ENCODE results near the gene TPPP2.

TPPP2 gene

GRCh38 chr14:21058903-21059302, 28.9 kb downstream of the TPPP2 start:
- ATAC-seq = no peak
- no peak for TF ChIP-seq ZC3H10 (CRISPR knock-in tag; IDR thresholded peaks at IDR 0.05)
- TF ChIP-seq CSDC2 (CRISPR knock-in tag; IDR thresholded peaks at IDR 0.05) = no peak
- no peak for TF ChIP-seq ISL1 (CRISPR knock-in tag; IDR thresholded peaks at IDR 0.05)
- TF ChIP-seq, protein P1, sequence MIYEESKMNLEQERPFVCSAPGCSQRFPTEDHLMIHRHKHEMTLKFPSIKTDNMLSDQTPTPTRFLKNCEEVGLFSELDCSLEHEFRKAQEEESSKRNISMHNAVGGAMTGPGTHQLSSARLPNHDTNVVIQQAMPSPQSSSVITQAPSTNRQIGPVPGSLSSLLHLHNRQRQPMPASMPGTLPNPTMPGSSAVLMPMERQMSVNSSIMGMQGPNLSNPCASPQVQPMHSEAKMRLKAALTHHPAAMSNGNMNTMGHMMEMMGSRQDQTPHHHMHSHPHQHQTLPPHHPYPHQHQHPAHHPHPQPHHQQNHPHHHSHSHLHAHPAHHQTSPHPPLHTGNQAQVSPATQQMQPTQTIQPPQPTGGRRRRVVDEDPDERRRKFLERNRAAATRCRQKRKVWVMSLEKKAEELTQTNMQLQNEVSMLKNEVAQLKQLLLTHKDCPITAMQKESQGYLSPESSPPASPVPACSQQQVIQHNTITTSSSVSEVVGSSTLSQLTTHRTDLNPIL (CRISPR knock-in tag; IDR thresholded peaks at IDR 0.05; ENCODE audit: low read depth) = no peak
- TF ChIP-seq SNAI2 (CRISPR knock-in tag; IDR thresholded peaks at IDR 0.05) = no peak
- TF ChIP-seq TCF4 (CRISPR knock-in tag; IDR thresholded peaks at IDR 0.05; ENCODE audit: borderline replicate concordance) = no peak
- no peak for TF ChIP-seq ZFP30 (CRISPR knock-in tag; IDR thresholded peaks at IDR 0.05)
- no peak for TF ChIP-seq ARNTL (CRISPR knock-in tag; IDR thresholded peaks at IDR 0.05; ENCODE audit: borderline replicate concordance, low read depth)

- ATAC-seq = no peak
- TF ChIP-seq ZNF565 (CRISPR knock-in tag; conservative IDR thresholded peaks at IDR 0.05; ENCODE audit: low read depth) = no peak
- no peak for TF ChIP-seq TCF4 (CRISPR knock-in tag; IDR thresholded peaks at IDR 0.05; ENCODE audit: borderline replicate concordance)
- no peak for TF ChIP-seq ZFP30 (CRISPR knock-in tag; IDR thresholded peaks at IDR 0.05)
- TF ChIP-seq, protein P2, sequence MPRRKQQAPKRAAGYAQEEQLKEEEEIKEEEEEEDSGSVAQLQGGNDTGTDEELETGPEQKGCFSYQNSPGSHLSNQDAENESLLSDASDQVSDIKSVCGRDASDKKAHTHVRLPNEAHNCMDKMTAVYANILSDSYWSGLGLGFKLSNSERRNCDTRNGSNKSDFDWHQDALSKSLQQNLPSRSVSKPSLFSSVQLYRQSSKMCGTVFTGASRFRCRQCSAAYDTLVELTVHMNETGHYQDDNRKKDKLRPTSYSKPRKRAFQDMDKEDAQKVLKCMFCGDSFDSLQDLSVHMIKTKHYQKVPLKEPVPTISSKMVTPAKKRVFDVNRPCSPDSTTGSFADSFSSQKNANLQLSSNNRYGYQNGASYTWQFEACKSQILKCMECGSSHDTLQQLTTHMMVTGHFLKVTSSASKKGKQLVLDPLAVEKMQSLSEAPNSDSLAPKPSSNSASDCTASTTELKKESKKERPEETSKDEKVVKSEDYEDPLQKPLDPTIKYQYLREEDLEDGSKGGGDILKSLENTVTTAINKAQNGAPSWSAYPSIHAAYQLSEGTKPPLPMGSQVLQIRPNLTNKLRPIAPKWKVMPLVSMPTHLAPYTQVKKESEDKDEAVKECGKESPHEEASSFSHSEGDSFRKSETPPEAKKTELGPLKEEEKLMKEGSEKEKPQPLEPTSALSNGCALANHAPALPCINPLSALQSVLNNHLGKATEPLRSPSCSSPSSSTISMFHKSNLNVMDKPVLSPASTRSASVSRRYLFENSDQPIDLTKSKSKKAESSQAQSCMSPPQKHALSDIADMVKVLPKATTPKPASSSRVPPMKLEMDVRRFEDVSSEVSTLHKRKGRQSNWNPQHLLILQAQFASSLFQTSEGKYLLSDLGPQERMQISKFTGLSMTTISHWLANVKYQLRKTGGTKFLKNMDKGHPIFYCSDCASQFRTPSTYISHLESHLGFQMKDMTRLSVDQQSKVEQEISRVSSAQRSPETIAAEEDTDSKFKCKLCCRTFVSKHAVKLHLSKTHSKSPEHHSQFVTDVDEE (CRISPR knock-in tag; IDR thresholded peaks at IDR 0.05) = no peak
- no peak for TF ChIP-seq ESRRG (CRISPR knock-in tag; IDR thresholded peaks at IDR 0.05)
- TF ChIP-seq PPARA (CRISPR knock-in tag; IDR thresholded peaks at IDR 0.05; ENCODE audit: borderline replicate concordance) = no peak
- no peak for TF ChIP-seq ISL1 (CRISPR knock-in tag; IDR thresholded peaks at IDR 0.05)
- TF ChIP-seq PATZ1 (CRISPR knock-in tag; IDR thresholded peaks at IDR 0.05; ENCODE audit: borderline replicate concordance) = no peak
- TF ChIP-seq, protein P1 (CRISPR knock-in tag; IDR thresholded peaks at IDR 0.05; ENCODE audit: low read depth) = no peak
- TF ChIP-seq POU6F1 (CRISPR knock-in tag; IDR thresholded peaks at IDR 0.05; ENCODE audit: borderline replicate concordance, low read depth) = no peak
- TF ChIP-seq SNAI2 (CRISPR knock-in tag; IDR thresholded peaks at IDR 0.05) = no peak
- no peak for TF ChIP-seq RARB (CRISPR knock-in tag; IDR thresholded peaks at IDR 0.05)
- TF ChIP-seq ZC3H10 (CRISPR knock-in tag; IDR thresholded peaks at IDR 0.05) = no peak
- TF ChIP-seq BACH2 (CRISPR knock-in tag; IDR thresholded peaks at IDR 0.05; ENCODE audit: borderline replicate concordance) = no peak
- no peak for TF ChIP-seq ARNTL (CRISPR knock-in tag; IDR thresholded peaks at IDR 0.05; ENCODE audit: borderline replicate concordance, low read depth)
These were observed 30.0 kb downstream of the TPPP2 start for GRCh38 chr14:21059842-21060613.

DNA sequence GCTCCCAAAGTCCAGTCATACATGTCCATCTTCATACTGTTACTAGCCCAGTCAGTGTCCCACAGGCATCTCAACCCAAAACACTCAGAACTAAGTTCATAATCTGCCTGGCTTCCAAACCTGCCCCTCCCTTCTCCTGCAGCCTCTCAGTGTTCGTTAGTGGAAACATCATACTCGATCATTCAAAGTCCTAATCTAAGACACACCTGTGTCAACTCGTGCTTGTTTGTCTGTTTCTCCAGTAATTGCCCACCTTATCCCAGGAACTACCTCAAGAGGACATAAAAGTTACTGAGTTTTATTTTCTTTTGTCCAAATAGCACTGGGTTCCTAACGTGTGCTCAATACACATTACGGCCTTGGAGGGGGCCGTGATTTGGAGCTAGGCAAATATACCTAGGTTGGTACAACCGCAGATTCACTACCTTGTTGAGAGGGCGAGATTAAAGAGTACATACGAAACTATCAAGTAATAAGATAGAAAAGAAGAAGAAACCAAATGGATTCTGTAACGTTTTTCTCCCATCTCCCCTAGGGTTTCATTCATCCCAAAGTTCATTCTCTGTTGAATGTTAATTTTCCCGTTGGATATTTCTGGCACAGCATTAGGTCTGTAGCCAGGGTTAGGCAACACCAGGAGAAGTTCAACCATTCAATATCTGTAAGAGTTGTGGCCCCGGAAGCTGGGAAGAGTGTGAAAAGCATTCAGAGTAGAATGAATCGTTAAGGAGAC, 30.8 kb downstream of the TPPP2 start:
- ATAC-seq = no peak
- TF ChIP-seq ZNF8 (CRISPR knock-in tag; IDR thresholded peaks at IDR 0.05) (no peak), TOX (CRISPR knock-in tag; IDR thresholded peaks at IDR 0.05; ENCODE audit: borderline replicate concordance) (no peak), ESRRG (CRISPR knock-in tag; IDR thresholded peaks at IDR 0.05) (no peak), ARNTL (CRISPR knock-in tag; IDR thresholded peaks at IDR 0.05; ENCODE audit: borderline replicate concordance, low read depth) (no peak), CSDC2 (CRISPR knock-in tag; IDR thresholded peaks at IDR 0.05) (no peak), ZNF70 (CRISPR knock-in tag; IDR thresholded peaks at IDR 0.05) (no peak), PPARA (CRISPR knock-in tag; IDR thresholded peaks at IDR 0.05; ENCODE audit: borderline replicate concordance) (no peak), TCF4 (CRISPR knock-in tag; IDR thresholded peaks at IDR 0.05; ENCODE audit: borderline replicate concordance) (no peak)
- TF ChIP-seq, protein P2 (CRISPR knock-in tag; IDR thresholded peaks at IDR 0.05) = no peak

All from SK-N-SH treated with all-trans-retinoic acid at 6 μM for 48 hours (cell line).